Measurements from ENCODE around the gene ENTREP1. TPM values are rescaled to one million over a fixed set of nuclear protein-coding genes. Genes with fewer than 3 reads are reported as not detected.

Gene ENTREP1
- polyA plus RNA-seq, 1 of the 3 experiments (the other 2 are of a cell fraction): not detected

GRCh38 chr9:69420611-69421270, 95.7 kb downstream of the ENTREP1 start (continued):
- TF ChIP-seq FOXM1 (IDR thresholded peaks at IDR 0.05; ENCODE audit: low read depth): no peak
- TF ChIP-seq MEF2A (IDR thresholded peaks at IDR 0.05; ENCODE audit: borderline replicate concordance, low read depth): no peak
- TF ChIP-seq POLR2AphosphoS5 (IDR thresholded peaks at IDR 0.05; ENCODE audit: low read depth, low read length): no peak
- no peak for TF ChIP-seq GATA2 (CRISPR knock-in tag; IDR thresholded peaks at IDR 0.05)
- no peak for TF ChIP-seq EP300 (IDR thresholded peaks at IDR 0.05; ENCODE audit: borderline replicate concordance in 1 of 2, low read depth in 1 of 2, low read length in 1 of 2)
- no peak for TF ChIP-seq YY1 (IDR thresholded peaks at IDR 0.05; ENCODE audit: low read depth)

GRCh38 chr9:69421908-69422801, 97.1 kb downstream of the ENTREP1 start:
- Histone ChIP-seq H3F3A (replicated peaks; ENCODE audit: insufficient read depth) (no peaks in the 10 kb centered on the region), H3K27me3 (ENCODE audit: insufficient read depth) (no peaks in the 10 kb centered on the region), H3K4me2 (no peak overlapping the region), H2AFZ (ENCODE audit: low read depth) (no peak overlapping the region), H3K4me3 (ENCODE audit: low read depth in 2 of 2, low read length in 1 of 2) (no peak overlapping the region), H3K4me1 (ENCODE audit: control insufficient read depth in 1 of 2, insufficient read depth in 2 of 2, low read depth in 1 of 2, low read length in 1 of 2) (peaks cover 0 to 2% of the 10 kb centered on the region in 2 experiments; a peak in 1 of 4 replicates), H3K9me3 (no peaks in the 10 kb centered on the region), H3K27ac (ENCODE audit: low read depth in 2 of 2, low read length in 1 of 2) (no peak overlapping the region), H4K20me1 (ENCODE audit: insufficient read depth) (no peaks in the 10 kb centered on the region), H3K36me3 (replicated peaks in 1 of 2; ENCODE audit: control insufficient read depth in 1 of 2, insufficient read depth in 2 of 2, low read length in 1 of 2) (no peaks in the 10 kb centered on the region), H3K9ac (no peak overlapping the region), H3K79me2 (ENCODE audit: insufficient read depth) (no peaks in the 10 kb centered on the region), H3K9me2 (no peaks in the 10 kb centered on the region)
- peak; percentile 81 for DNase-seq
- TF ChIP-seq POLR2AphosphoS5 (IDR thresholded peaks at IDR 0.05; ENCODE audit: low read depth, low read length): no peak
- peak; percentile 95 for TF ChIP-seq SMC3 (IDR thresholded peaks at IDR 0.05; ENCODE audit: low read depth, low read length)
- TF ChIP-seq CTCF (IDR thresholded peaks at IDR 0.05): peak; percentile 84
- TF ChIP-seq RAD21 (IDR thresholded peaks at IDR 0.05; ENCODE audit: low read length): peak; percentile 98
- WGBS (ENCODE audit: low lambda C conversion rate): 38% methylated on average over 12 of the region's 16 CpGs
- ChIA-PET POLR2A (interaction anchor here (0.6 to 0.7 kb wide), 2 partner anchors 148 to 497 kb away, joined by 3 read pairs; no protein-coding TSS in a partner anchor), CTCF (interaction anchor here (0.6 to 6.0 kb wide), 50 partner anchors 9 to 699 kb away, joined by 3 to 157 read pairs (median 4); partner anchors contain the start of gene APBA1)

- Histone ChIP-seq H3K36me3 (replicated peaks in 1 of 2; ENCODE audit: control insufficient read depth in 1 of 2, insufficient read depth in 2 of 2, low read length in 1 of 2) (no peaks in the 10 kb centered on the region), H3K4me3 (ENCODE audit: low read depth in 2 of 2, low read length in 1 of 2) (no peak overlapping the region), H3K27ac (ENCODE audit: low read depth in 2 of 2, low read length in 1 of 2) (no peak overlapping the region), H3K79me2 (ENCODE audit: insufficient read depth) (no peaks in the 10 kb centered on the region), H3K9me3 (no peaks in the 10 kb centered on the region), H2AFZ (ENCODE audit: low read depth) (no peak overlapping the region), H3F3A (replicated peaks; ENCODE audit: insufficient read depth) (no peaks in the 10 kb centered on the region), H3K4me1 (ENCODE audit: control insufficient read depth in 1 of 2, insufficient read depth in 2 of 2, low read depth in 1 of 2, low read length in 1 of 2) (peaks cover 0 to 2% of the 10 kb centered on the region in 2 experiments; a peak in 1 of 4 replicates), H3K9me2 (no peaks in the 10 kb centered on the region), H4K20me1 (ENCODE audit: insufficient read depth) (no peaks in the 10 kb centered on the region), H3K9ac (no peak overlapping the region), H3K27me3 (ENCODE audit: insufficient read depth) (no peaks in the 10 kb centered on the region), H3K4me2 (no peak overlapping the region)
- ChIA-PET CTCF (interaction anchor here (1.0 to 6.0 kb wide), 4 partner anchors 120 to 506 kb away, joined by 4 to 157 read pairs (median 6); no protein-coding TSS in a partner anchor), POLR2A (no interaction called here)
- WGBS (ENCODE audit: low lambda C conversion rate): 87% methylated on average over 17 of the region's 17 CpGs
- no peak for DNase-seq
- TF ChIP-seq ZBTB33 (IDR thresholded peaks at IDR 0.05; ENCODE audit: borderline replicate concordance, low read depth) (no peak), ELF1 (IDR thresholded peaks at IDR 0.05) (no peak)
These were observed 100.3 kb downstream of the ENTREP1 start for GRCh38 chr9:69425136-69425801.
